SU-DHL-6 (cell line): ENCODE data around the gene YIPF6.

Source experiments
- H2AFZ ChIP-seq: fragments of 200-600 bp; sonication (generic); 2 replicates; pipeline ENCODE4 v1.6.1; 2014; ENCODE audit warnings: low read depth, mild to moderate bottlenecking, moderate library complexity, mixed read lengths, antibody characterized with exemption, low read length; ENCODE audit not compliant: severe bottlenecking
- H3F3A ChIP-seq: fragments of 200-600 bp; shearing (Covaris generic); 2 replicates; pipeline ENCODE4 v1.6.0; 2016; ENCODE audit warnings: antibody characterized with exemption, mild to moderate bottlenecking; ENCODE audit not compliant: insufficient read depth
- H3K27ac ChIP-seq: fragments of 200-600 bp; sonication (generic); 2 replicates; pipeline ENCODE4 v1.5.1; 2016; ENCODE audit warnings: low read depth, mild to moderate bottlenecking, low read length, moderate library complexity, mixed read lengths
- H3K27me3 ChIP-seq: fragments of 200-600 bp; sonication (generic), shearing (Covaris generic); 2 replicates; pipeline ENCODE4 v1.6.0; 2014; ENCODE audit warnings: mild to moderate bottlenecking, low read length
- H3K36me3 ChIP-seq: fragments of 200-600 bp; sonication (generic); 2 replicates; pipeline ENCODE4 v1.6.1; 2014; ENCODE audit warnings: mild to moderate bottlenecking, low read length, mixed read lengths
- H3K4me2 ChIP-seq: fragments of 300-600, 200-600 bp; shearing (Covaris generic), sonication (generic); 2 replicates; pipeline ENCODE4 v1.6.0; 2014; ENCODE audit warnings: low read length, low read depth, mild to moderate bottlenecking; ENCODE audit not compliant: poor library complexity, severe bottlenecking
- H3K4me3 ChIP-seq: fragments of 200-600 bp; sonication (generic); 2 replicates; pipeline ENCODE4 v1.5.1; 2014; ENCODE audit warnings: antibody characterized with exemption, low read length, mild to moderate bottlenecking, mixed read lengths; ENCODE audit not compliant: insufficient read depth, poor library complexity, severe bottlenecking
- H3K79me2 ChIP-seq: fragments of 200-600 bp; sonication (generic); 2 replicates; pipeline ENCODE4 v1.6.1; 2014; ENCODE audit warnings: mild to moderate bottlenecking, low read length, moderate library complexity; ENCODE audit not compliant: insufficient read depth
- H3K9ac ChIP-seq: fragments of 200-600 bp; sonication (generic); 2 replicates; pipeline ENCODE4 v1.7.0; 2014; ENCODE audit warnings: mild to moderate bottlenecking, low read length
- H3K9me2 ChIP-seq: fragments of 200-600 bp; sonication (generic); replicated peaks from 2 replicates; pipeline ENCODE4 v1.6.1; 2014; ENCODE audit warnings: low read length; ENCODE audit not compliant: insufficient read depth
- H3K9me3 ChIP-seq: fragments of 200-600 bp; sonication (generic); 2 replicates; pipeline ENCODE4 v1.6.1; 2014; ENCODE audit warnings: low read length, mixed read lengths; ENCODE audit not compliant: insufficient read depth
- H4K20me1 ChIP-seq: fragments of 200-600 bp; sonication (generic); 2 replicates; pipeline ENCODE4 v1.6.1; 2014; ENCODE audit warnings: low read depth, mild to moderate bottlenecking, antibody characterized with exemption, low read length, moderate library complexity, mixed read lengths
- CTCF ChIP-seq: fragments of 200-600 bp; sonication (generic); IDR thresholded peaks from one replicate; pipeline ENCODE4 v1.5.1; 2017; ENCODE audit warnings: antibody characterized with exemption, mild to moderate bottlenecking, low read length, moderate library complexity; ENCODE audit not compliant: insufficient read depth, poor library complexity, severe bottlenecking
- EZH2phosphoT487 ChIP-seq: fragments of 200-600 bp; sonication (generic), shearing (Covaris generic); conservative IDR thresholded peaks from 2 replicates; pipeline ENCODE4 v1.6.1; 2018; ENCODE audit warnings: mild to moderate bottlenecking, antibody characterized with exemption, low read length, moderate library complexity, mixed read lengths

Gene YIPF6

GRCh38 chrX:68533656-68534055, 34.8 kb downstream of the YIPF6 start:
- H3K4me2 ChIP-seq, result no peak overlapping the region
- no peak overlapping the region for H3K27ac ChIP-seq
- no peaks in the 10 kb centered on the region for H3K36me3 ChIP-seq
- H4K20me1 ChIP-seq, result no peaks in the 10 kb centered on the region
- H3K4me3 ChIP-seq, result no peak overlapping the region
- TF ChIP-seq CTCF (no peak), EZH2phosphoT487 (no peak)
- H3K9ac ChIP-seq, result no peak overlapping the region
- no peaks in the 10 kb centered on the region for H3K27me3 ChIP-seq
- H3F3A ChIP-seq, result no peaks in the 10 kb centered on the region
- H3K9me2 ChIP-seq, result no peaks in the 10 kb centered on the region
- H3K79me2 ChIP-seq, result no peaks in the 10 kb centered on the region
- no peaks in the 10 kb centered on the region for H3K9me3 ChIP-seq
- H2AFZ ChIP-seq, result no peak overlapping the region

GRCh38 chrX:68534691-68535090, 35.8 kb downstream of the YIPF6 start:
- Histone ChIP-seq H2AFZ (no peak overlapping the region), H3K36me3 (no peaks in the 10 kb centered on the region), H3K9me2 (no peaks in the 10 kb centered on the region), H3K27me3 (no peaks in the 10 kb centered on the region), H3K27ac (no peak overlapping the region), H3K9me3 (no peaks in the 10 kb centered on the region), H3F3A (no peaks in the 10 kb centered on the region), H3K79me2 (no peaks in the 10 kb centered on the region), H3K4me3 (no peak overlapping the region), H3K9ac (no peak overlapping the region), H3K4me2 (no peak overlapping the region), H4K20me1 (no peaks in the 10 kb centered on the region)
- TF ChIP-seq CTCF (no peak), EZH2phosphoT487 (no peak)

GRCh38 chrX:68536429-68536828, 37.6 kb downstream of the YIPF6 start:
- H3K9me2 ChIP-seq, result no peaks in the 10 kb centered on the region
- H3K9ac ChIP-seq, result no peak overlapping the region
- H3K27ac ChIP-seq, result no peak overlapping the region
- no peaks in the 10 kb centered on the region for H3F3A ChIP-seq
- no peak overlapping the region for H3K4me3 ChIP-seq
- H4K20me1 ChIP-seq, result no peaks in the 10 kb centered on the region
- no peaks in the 10 kb centered on the region for H3K27me3 ChIP-seq
- TF ChIP-seq CTCF (no peak), EZH2phosphoT487 (no peak)
- H3K9me3 ChIP-seq, result no peaks in the 10 kb centered on the region
- no peak overlapping the region for H3K4me2 ChIP-seq
- H3K79me2 ChIP-seq, result no peaks in the 10 kb centered on the region
- no peaks in the 10 kb centered on the region for H3K36me3 ChIP-seq
- no peak overlapping the region for H2AFZ ChIP-seq
